HepG2 (cell line): ENCODE results near the gene LSM14B. TPM values are rescaled to one million over a fixed set of nuclear protein-coding genes. Genes with fewer than 3 reads are reported as not detected.
A peak's percentile ranks its signal among the peaks of the same experiment; 100 is the strongest.

ENCODE experiments used
- CHD2 ChIP-seq: IDR thresholded peaks from 2 replicates; pipeline ENCODE4 v1.6.1; 2011; ENCODE audit warnings: low read depth, low read length, improper control_type of control experiment
- HHEX ChIP-seq: IDR thresholded peaks from 2 replicates; pipeline ENCODE4 v1.6.1; 2016; ENCODE audit warnings: control low read depth
- JDP2 ChIP-seq: sonication (generic); formaldehyde crosslinking; IDR thresholded peaks from 2 replicates; pipeline ENCODE4 v1.8.1; 2022; ENCODE audit warnings: missing genetic modification reagents, borderline replicate concordance
- JUN ChIP-seq: sonication (generic); formaldehyde crosslinking; IDR thresholded peaks from 2 replicates; pipeline ENCODE4 v1.4.0; 2020; ENCODE audit warnings: mild to moderate bottlenecking, missing genetic modification reagents
- NFRKB ChIP-seq: fragments of 450-650 bp; IDR thresholded peaks from 2 replicates; pipeline ENCODE4 v1.6.1; 2017
- PHF8 ChIP-seq: sonication (generic); formaldehyde crosslinking; IDR thresholded peaks from 2 replicates; pipeline ENCODE4 v1.5.0; 2020; ENCODE audit warnings: missing genetic modification reagents
- SNAPC2 ChIP-seq: sonication (generic); formaldehyde crosslinking; IDR thresholded peaks from 2 replicates; pipeline ENCODE4 v1.8.1; 2022; ENCODE audit warnings: mild to moderate bottlenecking, missing genetic modification reagents
- ZNF282 ChIP-seq: fragments of 450-650 bp; IDR thresholded peaks from 2 replicates; pipeline ENCODE4 v1.6.1; 2018; ENCODE audit not compliant: partially characterized antibody
- ZNF30 ChIP-seq: sonication (generic); formaldehyde crosslinking; IDR thresholded peaks from 2 replicates; pipeline ENCODE4 v1.5.0; 2020; ENCODE audit warnings: mild to moderate bottlenecking, missing genetic modification reagents
- ZNF644 ChIP-seq: IDR thresholded peaks from 2 replicates; pipeline ENCODE4 v1.6.1; 2016; ENCODE audit warnings: low read depth
- ZSCAN20 ChIP-seq: sonication (generic); formaldehyde crosslinking; IDR thresholded peaks from 2 replicates; pipeline ENCODE4 v1.4.0; 2020; ENCODE audit warnings: missing genetic modification reagents, mild to moderate bottlenecking, borderline replicate concordance
- polyA plus RNA-seq, 8 experiments: library from polyadenylated mRNA; depleted of rRNA in 3 of 8; stranded (reverse) in 7 of 8; unstranded in 1 of 8; fragments of >200 nt; fragmentation: Illumina TruSeq in 4 of 8; extraction: Trizol in 4 of 8; gene quantifications; 2 replicates each; pipeline versions ENCODE4 v1.2.1 to v1.2.3, GENCODE V29; 2011 to 2016; ENCODE audit warnings: low read depth in 4 of 8, missing spikeins in 1 of 8, mixed read lengths in 1 of 8; ENCODE audit not compliant: insufficient read depth in 1 of 8
- total RNA-seq, 5 experiments: library from RNA; depleted of rRNA; stranded (reverse); fragments of >200 nt; fragmentation: Illumina TruSeq; extraction: Trizol; gene quantifications; 2 replicates each; pipeline ENCODE4 v1.2.3, GENCODE V29; 2016; ENCODE audit warnings: low read depth in 1 of 5
- TF ChIP-seq, protein P1 (sequence below): sonication (generic); formaldehyde crosslinking; IDR thresholded peaks from 2 replicates; pipeline ENCODE4 v1.8.0; 2022; ENCODE audit warnings: low read depth, missing genetic modification reagents
- TF ChIP-seq, protein P2 (sequence below), 2 experiments: sonication (generic) in 1 of 2; formaldehyde crosslinking in 1 of 2; IDR thresholded peaks; 2 replicates each; pipeline versions ENCODE4 v1.4.0 to v1.6.1; 2016 to 2020; ENCODE audit warnings: borderline replicate concordance in 1 of 2, low read depth in 1 of 2, mild to moderate bottlenecking in 1 of 2, missing genetic modification reagents in 1 of 2
- TF ChIP-seq, protein P3 (sequence below): sonication (generic); formaldehyde crosslinking; IDR thresholded peaks from 2 replicates; pipeline ENCODE4 v1.4.0; 2020; ENCODE audit warnings: missing genetic modification reagents
- TF ChIP-seq, protein P4 (sequence below): sonication (generic); formaldehyde crosslinking; IDR thresholded peaks from 2 replicates; pipeline ENCODE4 v1.8.1; 2023; ENCODE audit warnings: missing genetic modification reagents, mild to moderate bottlenecking, borderline replicate concordance
- TF ChIP-seq, protein P5 (sequence below): conservative IDR thresholded peaks from 2 replicates; pipeline ENCODE4 v1.6.1; 2018; ENCODE audit warnings: missing genetic modification reagents

Gene LSM14B
- total and polyA plus RNA-seq, 2 of the 13 experiments (the other 11 are each of a cell fraction or from before 2014, with no cell fraction given), result 43.3 to 79.2 TPM

DNA sequence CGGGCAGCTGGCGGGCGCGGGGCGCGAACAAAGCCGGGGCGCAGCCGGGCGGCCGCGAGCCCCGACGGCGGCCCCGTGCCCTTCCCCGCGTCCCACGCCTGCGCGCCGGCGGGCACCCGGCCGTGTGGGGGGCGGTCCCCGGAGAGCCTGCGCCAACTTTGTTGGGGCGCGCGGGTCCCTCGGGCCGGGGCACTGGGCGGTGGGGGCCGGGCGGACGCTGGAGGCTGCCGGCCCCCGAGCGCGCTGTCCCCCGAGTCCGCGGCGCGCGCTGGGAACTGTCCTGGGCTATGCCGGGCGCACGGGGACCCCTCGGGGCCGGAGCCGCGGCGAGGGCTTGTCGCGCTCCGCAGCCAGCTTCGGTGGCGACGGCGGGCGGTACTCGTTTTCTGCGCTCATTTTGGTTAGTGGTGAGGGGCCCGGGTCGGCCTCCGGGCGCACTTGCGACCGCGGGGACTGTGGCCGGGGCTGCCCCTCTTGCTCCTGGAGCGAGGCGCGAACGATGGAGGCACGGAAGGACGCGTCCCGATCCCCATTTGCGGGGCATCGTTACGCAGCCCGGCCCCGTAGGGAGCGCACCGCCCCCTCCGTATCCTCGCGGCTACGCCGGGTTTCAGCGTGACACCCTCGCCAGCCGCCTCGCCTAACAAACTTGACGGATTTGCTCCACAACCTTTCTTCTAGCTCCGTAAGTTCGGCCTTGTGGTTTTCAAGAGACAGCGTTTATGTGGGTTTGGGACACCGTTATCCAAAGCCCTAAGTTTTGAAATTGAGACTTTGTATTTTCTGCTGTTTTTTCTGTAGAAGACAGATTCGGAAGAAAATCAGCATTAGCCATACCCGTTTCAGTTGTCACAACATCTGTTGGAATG lies 21.9 kb downstream of the LSM14B start (continued):
- TF ChIP-seq, protein P1, sequence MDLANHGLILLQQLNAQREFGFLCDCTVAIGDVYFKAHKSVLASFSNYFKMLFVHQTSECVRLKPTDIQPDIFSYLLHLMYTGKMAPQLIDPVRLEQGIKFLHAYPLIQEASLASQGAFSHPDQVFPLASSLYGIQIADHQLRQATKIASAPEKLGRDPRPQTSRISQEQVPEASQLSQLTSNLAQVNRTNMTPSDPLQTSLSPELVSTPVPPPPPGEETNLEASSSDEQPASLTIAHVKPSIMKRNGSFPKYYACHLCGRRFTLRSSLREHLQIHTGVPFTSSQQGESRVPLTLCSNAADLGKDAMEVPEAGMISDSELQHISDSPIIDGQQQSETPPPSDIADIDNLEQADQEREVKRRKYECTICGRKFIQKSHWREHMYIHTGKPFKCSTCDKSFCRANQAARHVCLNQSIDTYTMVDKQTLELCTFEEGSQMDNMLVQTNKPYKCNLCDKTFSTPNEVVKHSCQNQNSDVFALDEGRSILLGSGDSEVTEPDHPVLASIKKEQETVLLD (CRISPR knock-in tag), result no peak
- TF ChIP-seq ZNF282 (no peak), PHF8 (peak; percentile 56), JUN (CRISPR knock-in tag) (no peak), ZNF30 (CRISPR knock-in tag) (no peak), SNAPC2 (CRISPR knock-in tag) (no peak), HHEX (CRISPR knock-in tag) (no peak), NFRKB (no peak), ZNF644 (no peak), CHD2 (no peak), ZSCAN20 (no peak), JDP2 (no peak)
- TF ChIP-seq, protein P2, sequence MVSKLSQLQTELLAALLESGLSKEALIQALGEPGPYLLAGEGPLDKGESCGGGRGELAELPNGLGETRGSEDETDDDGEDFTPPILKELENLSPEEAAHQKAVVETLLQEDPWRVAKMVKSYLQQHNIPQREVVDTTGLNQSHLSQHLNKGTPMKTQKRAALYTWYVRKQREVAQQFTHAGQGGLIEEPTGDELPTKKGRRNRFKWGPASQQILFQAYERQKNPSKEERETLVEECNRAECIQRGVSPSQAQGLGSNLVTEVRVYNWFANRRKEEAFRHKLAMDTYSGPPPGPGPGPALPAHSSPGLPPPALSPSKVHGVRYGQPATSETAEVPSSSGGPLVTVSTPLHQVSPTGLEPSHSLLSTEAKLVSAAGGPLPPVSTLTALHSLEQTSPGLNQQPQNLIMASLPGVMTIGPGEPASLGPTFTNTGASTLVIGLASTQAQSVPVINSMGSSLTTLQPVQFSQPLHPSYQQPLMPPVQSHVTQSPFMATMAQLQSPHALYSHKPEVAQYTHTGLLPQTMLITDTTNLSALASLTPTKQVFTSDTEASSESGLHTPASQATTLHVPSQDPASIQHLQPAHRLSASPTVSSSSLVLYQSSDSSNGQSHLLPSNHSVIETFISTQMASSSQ (IDR thresholded peaks at IDR 0.05; ENCODE audit: low read depth), result no peak
- TF ChIP-seq, protein P2 (CRISPR knock-in tag; IDR thresholded peaks at IDR 0.05; ENCODE audit: borderline replicate concordance), result 0 out of 2 replicates have a peak, but pooled peaks have one; percentile 14
- TF ChIP-seq, protein P3, sequence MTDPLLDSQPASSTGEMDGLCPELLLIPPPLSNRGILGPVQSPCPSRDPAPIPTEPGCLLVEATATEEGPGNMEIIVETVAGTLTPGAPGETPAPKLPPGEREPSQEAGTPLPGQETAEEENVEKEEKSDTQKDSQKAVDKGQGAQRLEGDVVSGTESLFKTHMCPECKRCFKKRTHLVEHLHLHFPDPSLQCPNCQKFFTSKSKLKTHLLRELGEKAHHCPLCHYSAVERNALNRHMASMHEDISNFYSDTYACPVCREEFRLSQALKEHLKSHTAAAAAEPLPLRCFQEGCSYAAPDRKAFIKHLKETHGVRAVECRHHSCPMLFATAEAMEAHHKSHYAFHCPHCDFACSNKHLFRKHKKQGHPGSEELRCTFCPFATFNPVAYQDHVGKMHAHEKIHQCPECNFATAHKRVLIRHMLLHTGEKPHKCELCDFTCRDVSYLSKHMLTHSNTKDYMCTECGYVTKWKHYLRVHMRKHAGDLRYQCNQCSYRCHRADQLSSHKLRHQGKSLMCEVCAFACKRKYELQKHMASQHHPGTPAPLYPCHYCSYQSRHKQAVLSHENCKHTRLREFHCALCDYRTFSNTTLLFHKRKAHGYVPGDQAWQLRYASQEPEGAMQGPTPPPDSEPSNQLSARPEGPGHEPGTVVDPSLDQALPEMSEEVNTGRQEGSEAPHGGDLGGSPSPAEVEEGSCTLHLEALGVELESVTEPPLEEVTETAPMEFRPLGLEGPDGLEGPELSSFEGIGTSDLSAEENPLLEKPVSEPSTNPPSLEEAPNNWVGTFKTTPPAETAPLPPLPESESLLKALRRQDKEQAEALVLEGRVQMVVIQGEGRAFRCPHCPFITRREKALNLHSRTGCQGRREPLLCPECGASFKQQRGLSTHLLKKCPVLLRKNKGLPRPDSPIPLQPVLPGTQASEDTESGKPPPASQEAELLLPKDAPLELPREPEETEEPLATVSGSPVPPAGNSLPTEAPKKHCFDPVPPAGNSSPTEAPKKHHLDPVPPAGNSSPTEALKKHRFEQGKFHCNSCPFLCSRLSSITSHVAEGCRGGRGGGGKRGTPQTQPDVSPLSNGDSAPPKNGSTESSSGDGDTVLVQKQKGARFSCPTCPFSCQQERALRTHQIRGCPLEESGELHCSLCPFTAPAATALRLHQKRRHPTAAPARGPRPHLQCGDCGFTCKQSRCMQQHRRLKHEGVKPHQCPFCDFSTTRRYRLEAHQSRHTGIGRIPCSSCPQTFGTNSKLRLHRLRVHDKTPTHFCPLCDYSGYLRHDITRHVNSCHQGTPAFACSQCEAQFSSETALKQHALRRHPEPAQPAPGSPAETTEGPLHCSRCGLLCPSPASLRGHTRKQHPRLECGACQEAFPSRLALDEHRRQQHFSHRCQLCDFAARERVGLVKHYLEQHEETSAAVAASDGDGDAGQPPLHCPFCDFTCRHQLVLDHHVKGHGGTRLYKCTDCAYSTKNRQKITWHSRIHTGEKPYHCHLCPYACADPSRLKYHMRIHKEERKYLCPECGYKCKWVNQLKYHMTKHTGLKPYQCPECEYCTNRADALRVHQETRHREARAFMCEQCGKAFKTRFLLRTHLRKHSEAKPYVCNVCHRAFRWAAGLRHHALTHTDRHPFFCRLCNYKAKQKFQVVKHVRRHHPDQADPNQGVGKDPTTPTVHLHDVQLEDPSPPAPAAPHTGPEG (CRISPR knock-in tag), result peak; percentile 27; the same call in 1 of the 2 replicates
- TF ChIP-seq, protein P4, sequence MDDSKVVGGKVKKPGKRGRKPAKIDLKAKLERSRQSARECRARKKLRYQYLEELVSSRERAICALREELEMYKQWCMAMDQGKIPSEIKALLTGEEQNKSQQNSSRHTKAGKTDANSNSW (CRISPR knock-in tag), result peak; percentile 39; the same call in 1 of the 2 replicates
- TF ChIP-seq, protein P5, sequence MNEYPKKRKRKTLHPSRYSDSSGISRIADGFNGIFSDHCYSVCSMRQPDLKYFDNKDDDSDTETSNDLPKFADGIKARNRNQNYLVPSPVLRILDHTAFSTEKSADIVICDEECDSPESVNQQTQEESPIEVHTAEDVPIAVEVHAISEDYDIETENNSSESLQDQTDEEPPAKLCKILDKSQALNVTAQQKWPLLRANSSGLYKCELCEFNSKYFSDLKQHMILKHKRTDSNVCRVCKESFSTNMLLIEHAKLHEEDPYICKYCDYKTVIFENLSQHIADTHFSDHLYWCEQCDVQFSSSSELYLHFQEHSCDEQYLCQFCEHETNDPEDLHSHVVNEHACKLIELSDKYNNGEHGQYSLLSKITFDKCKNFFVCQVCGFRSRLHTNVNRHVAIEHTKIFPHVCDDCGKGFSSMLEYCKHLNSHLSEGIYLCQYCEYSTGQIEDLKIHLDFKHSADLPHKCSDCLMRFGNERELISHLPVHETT, result no peak
